Neural cell (in vitro differentiated cells): ENCODE measurements around the gene HPDL.

Experiments
- EP300 ChIP-seq: fragments of 450-650 bp; conservative IDR thresholded peaks from 2 replicates; pipeline ENCODE4 v1.6.1; 2014; ENCODE audit warnings: antibody characterized with exemption, mild to moderate bottlenecking, moderate library complexity; ENCODE audit not compliant: poor library complexity, severe bottlenecking
- EZH2 ChIP-seq: fragments of 200-600, 300-800 bp; shearing (Covaris generic), sonication (generic); IDR thresholded peaks from 2 replicates; pipeline ENCODE4 v1.6.1; 2014; ENCODE audit warnings: antibody characterized with exemption, low read length, borderline replicate concordance, mild to moderate bottlenecking; ENCODE audit not compliant: insufficient read depth, poor library complexity, severe bottlenecking
- POLR2AphosphoS5 ChIP-seq: IDR thresholded peaks from 2 replicates; pipeline ENCODE4 v1.6.1; 2012
- RAD21 ChIP-seq: fragments of 450-650 bp; conservative IDR thresholded peaks from 2 replicates; pipeline ENCODE4 v1.6.1; 2014; ENCODE audit warnings: antibody characterized with exemption, mild to moderate bottlenecking, moderate library complexity
- REST ChIP-seq: IDR thresholded peaks from 2 replicates; pipeline ENCODE4 v1.6.1; 2012; ENCODE audit warnings: borderline replicate concordance
- SMC3 ChIP-seq: fragments of 450-650 bp; conservative IDR thresholded peaks from 2 replicates; pipeline ENCODE4 v1.6.1; 2014; ENCODE audit warnings: antibody characterized with exemption, mild to moderate bottlenecking, moderate library complexity; ENCODE audit not compliant: poor library complexity
- TAF1 ChIP-seq: IDR thresholded peaks from 2 replicates; pipeline ENCODE4 v1.6.1; 2012; ENCODE audit warnings: low read depth
- TF ChIP-seq, protein P1 (sequence below): fragments of 450-650 bp; IDR thresholded peaks from 2 replicates; pipeline ENCODE4 v1.5.1; 2014; ENCODE audit warnings: antibody characterized with exemption, mild to moderate bottlenecking, moderate library complexity; ENCODE audit not compliant: poor library complexity, severe bottlenecking

GRCh38 chr1:45334308-45335245 lies 7.9 kb downstream of the HPDL start:
- TF ChIP-seq, protein P1, sequence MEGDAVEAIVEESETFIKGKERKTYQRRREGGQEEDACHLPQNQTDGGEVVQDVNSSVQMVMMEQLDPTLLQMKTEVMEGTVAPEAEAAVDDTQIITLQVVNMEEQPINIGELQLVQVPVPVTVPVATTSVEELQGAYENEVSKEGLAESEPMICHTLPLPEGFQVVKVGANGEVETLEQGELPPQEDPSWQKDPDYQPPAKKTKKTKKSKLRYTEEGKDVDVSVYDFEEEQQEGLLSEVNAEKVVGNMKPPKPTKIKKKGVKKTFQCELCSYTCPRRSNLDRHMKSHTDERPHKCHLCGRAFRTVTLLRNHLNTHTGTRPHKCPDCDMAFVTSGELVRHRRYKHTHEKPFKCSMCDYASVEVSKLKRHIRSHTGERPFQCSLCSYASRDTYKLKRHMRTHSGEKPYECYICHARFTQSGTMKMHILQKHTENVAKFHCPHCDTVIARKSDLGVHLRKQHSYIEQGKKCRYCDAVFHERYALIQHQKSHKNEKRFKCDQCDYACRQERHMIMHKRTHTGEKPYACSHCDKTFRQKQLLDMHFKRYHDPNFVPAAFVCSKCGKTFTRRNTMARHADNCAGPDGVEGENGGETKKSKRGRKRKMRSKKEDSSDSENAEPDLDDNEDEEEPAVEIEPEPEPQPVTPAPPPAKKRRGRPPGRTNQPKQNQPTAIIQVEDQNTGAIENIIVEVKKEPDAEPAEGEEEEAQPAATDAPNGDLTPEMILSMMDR, result no peak
- no peak for TF ChIP-seq RAD21
- TF ChIP-seq EZH2, result no peak
- TF ChIP-seq EP300, result no peak
- TF ChIP-seq POLR2AphosphoS5, result no peak
- no peak for TF ChIP-seq REST
- TF ChIP-seq SMC3, result no peak
- TF ChIP-seq TAF1, result no peak
